ENCODE measurements around the gene ANKRD33B.

The ANKRD33B gene

DNA sequence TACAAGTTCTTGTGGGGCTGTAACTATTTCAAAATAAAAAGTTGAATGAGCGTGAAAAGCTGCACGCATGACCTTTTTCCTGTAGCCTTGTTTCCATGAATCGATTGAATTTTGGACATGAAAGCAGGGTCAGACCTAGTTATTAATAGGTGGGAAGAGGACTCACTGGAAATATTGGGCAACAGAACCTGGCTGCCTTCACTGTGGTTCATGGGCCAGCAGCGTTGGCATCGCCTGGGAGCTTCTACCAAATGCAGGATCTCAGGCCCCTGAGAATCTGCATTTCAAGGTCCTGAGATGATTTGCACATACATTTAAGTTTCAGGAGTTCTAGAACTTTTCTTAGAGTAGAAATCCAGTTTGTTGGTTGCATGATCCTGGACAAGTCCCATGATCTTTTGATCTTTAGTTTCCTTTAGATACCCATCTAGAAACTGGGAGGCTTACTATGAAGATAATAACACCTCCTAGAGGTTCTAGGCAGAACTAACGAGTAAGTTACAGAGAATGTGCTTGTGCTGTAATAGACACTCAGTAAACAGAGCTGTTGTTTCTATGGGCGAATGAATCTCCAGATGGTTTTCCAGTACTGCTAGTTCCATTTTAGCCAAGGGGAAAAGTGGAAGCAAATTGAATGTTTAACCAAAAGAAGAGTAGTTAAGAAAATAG lies 12.4 kb downstream of the ANKRD33B start:
- Histone ChIP-seq H3K4me3 (ENCODE audit: low read depth in 1 of 2, low read length in 2 of 2) (no peak overlapping the region), H3K27ac (ENCODE audit: low read depth, low read length) (no peak overlapping the region), H3K9me3 (ENCODE audit: low read length) (no peaks in the 10 kb centered on the region), H3K4me1 (ENCODE audit: insufficient read depth, low read length) (peaks cover 4% of the 10 kb centered on the region), H3K27me3 (ENCODE audit: control insufficient read depth in 1 of 2, insufficient read depth in 2 of 2, low read length in 2 of 2) (peaks cover 0 to 3% of the 10 kb centered on the region in 2 donors), H3K9ac (ENCODE audit: low read length) (no peak overlapping the region), H3K36me3 (ENCODE audit: insufficient read depth, low read length) (no peaks in the 10 kb centered on the region)

DNA sequence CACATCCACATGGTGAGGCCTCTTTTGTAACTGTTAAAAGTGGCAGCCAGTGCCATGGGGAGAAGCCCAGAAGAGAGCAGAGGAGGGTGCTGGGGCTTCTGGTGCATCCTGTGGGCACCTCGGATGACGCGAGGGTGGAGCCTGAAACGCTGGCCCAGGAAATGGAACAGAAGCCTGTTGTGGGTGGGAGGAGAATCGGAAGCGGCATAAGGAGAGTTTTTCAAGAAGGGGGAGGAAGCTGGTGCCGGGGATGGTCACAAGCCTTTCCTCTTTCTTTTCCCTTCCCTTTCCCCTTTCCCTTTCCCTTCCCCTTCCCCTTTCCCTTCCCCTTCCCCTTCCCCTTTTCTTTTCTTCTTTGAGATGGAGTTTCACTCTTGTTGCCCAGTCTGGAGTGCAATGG lies 12.9 kb downstream of the ANKRD33B start:
- Histone ChIP-seq H3K4me1 (ENCODE audit: insufficient read depth, low read length) (peaks cover 4% of the 10 kb centered on the region), H3K9me3 (ENCODE audit: low read length) (no peaks in the 10 kb centered on the region), H3K27me3 (ENCODE audit: control insufficient read depth in 1 of 2, insufficient read depth in 2 of 2, low read length in 2 of 2) (peaks cover 0 to 3% of the 10 kb centered on the region in 2 donors), H3K9ac (ENCODE audit: low read length) (no peak overlapping the region), H3K36me3 (ENCODE audit: insufficient read depth, low read length) (no peaks in the 10 kb centered on the region), H3K4me3 (ENCODE audit: low read depth in 1 of 2, low read length in 2 of 2) (no peak overlapping the region), H3K27ac (ENCODE audit: low read depth, low read length) (no peak overlapping the region)

DNA sequence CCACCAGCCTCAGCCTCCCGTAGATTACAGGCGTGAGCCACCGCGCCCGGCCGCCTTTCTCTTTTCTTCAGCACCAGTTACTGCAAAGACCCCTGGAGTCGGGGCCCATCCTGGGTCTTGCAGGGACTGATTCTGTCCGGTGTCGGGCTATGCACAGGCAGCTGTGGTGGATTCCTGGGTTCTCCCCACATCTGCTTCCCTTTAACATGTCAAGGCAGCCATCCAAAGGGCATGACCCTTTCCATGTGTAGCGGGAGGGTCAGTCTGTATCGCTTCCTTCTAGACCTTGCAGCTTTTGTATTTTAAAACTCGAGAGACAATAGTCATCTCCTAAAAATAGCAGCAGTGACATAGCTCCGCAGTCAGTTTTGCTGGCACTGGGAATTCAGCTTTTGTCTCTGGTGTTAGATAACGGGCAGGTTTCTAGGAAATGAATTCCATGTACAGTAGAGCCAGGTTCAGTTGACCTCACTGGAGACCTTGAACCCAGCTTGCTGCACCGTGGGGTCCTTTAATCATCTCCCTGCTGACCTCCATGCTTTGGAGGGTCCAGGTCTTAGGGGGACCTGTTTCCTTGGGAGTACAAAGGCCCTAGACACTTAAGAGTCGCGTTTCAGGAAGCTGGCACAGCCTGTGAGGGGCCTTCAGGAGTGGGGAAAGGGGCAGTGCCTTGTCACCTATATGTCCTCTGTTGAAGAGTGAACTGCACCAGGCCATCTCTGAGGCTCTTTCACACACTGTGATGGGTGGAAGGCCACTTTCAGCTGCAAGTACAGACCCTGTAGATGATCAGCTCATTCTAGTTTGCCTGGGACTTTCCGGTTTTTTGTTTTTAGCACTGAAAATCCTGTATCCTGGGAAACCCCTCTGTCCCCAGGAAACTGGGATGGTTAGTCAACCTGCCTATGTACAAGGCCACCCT lies 13.8 kb downstream of the ANKRD33B start:
- Histone ChIP-seq H3K9me3 (ENCODE audit: low read length) (no peaks in the 10 kb centered on the region), H3K36me3 (ENCODE audit: insufficient read depth, low read length) (no peaks in the 10 kb centered on the region), H3K4me1 (ENCODE audit: insufficient read depth, low read length) (peaks cover 4% of the 10 kb centered on the region), H3K9ac (ENCODE audit: low read length) (no peak overlapping the region), H3K4me3 (ENCODE audit: low read depth in 1 of 2, low read length in 2 of 2) (no peak overlapping the region), H3K27ac (ENCODE audit: low read depth, low read length) (no peak overlapping the region), H3K27me3 (ENCODE audit: control insufficient read depth in 1 of 2, insufficient read depth in 2 of 2, low read length in 2 of 2) (peaks cover 0 to 3% of the 10 kb centered on the region in 2 donors)

DNA sequence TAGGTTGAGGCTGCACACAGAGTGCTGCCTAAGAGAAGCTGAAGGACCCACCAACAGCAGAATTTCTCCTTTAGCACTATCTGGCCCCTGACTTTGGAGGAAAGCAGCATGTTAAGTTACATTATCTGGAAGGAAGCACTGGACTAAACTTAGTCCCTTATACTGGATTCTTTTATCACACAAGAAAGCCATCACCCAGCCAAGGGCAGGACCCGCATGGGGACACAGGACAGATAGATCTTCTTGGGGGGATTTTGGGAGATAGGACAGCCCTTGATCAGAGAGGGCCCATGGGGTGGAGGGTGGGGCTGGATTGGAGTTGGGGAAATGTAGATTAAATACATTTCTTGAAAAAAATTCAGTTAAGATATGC lies 14.4 kb downstream of the ANKRD33B start:
- peaks cover 0 to 3% of the 10 kb centered on the region in 2 donors for H3K27me3 ChIP-seq (ENCODE audit: control insufficient read depth in 1 of 2, insufficient read depth in 2 of 2, low read length in 2 of 2)
- no peak overlapping the region for H3K9ac ChIP-seq (ENCODE audit: low read length)
- H3K9me3 ChIP-seq (ENCODE audit: low read length), result no peaks in the 10 kb centered on the region
- no peak overlapping the region for H3K4me3 ChIP-seq (ENCODE audit: low read depth in 1 of 2, low read length in 2 of 2)
- no peak overlapping the region for H3K27ac ChIP-seq (ENCODE audit: low read depth, low read length)
- peaks cover 4% of the 10 kb centered on the region for H3K4me1 ChIP-seq (ENCODE audit: insufficient read depth, low read length)
- H3K36me3 ChIP-seq (ENCODE audit: insufficient read depth, low read length), result no peaks in the 10 kb centered on the region

- Histone ChIP-seq H3K4me3 (ENCODE audit: low read depth in 1 of 2, low read length in 2 of 2) (no peak overlapping the region), H3K36me3 (ENCODE audit: insufficient read depth, low read length) (no peaks in the 10 kb centered on the region), H3K9ac (ENCODE audit: low read length) (no peak overlapping the region), H3K9me3 (ENCODE audit: low read length) (no peaks in the 10 kb centered on the region), H3K27me3 (ENCODE audit: control insufficient read depth in 1 of 2, insufficient read depth in 2 of 2, low read length in 2 of 2) (peaks cover 0 to 3% of the 10 kb centered on the region in 2 donors), H3K27ac (ENCODE audit: low read depth, low read length) (no peak overlapping the region), H3K4me1 (ENCODE audit: insufficient read depth, low read length) (peaks cover 4% of the 10 kb centered on the region)
Measured at GRCh38 chr5:10578869-10579268, 15.0 kb downstream of the ANKRD33B start.

DNA sequence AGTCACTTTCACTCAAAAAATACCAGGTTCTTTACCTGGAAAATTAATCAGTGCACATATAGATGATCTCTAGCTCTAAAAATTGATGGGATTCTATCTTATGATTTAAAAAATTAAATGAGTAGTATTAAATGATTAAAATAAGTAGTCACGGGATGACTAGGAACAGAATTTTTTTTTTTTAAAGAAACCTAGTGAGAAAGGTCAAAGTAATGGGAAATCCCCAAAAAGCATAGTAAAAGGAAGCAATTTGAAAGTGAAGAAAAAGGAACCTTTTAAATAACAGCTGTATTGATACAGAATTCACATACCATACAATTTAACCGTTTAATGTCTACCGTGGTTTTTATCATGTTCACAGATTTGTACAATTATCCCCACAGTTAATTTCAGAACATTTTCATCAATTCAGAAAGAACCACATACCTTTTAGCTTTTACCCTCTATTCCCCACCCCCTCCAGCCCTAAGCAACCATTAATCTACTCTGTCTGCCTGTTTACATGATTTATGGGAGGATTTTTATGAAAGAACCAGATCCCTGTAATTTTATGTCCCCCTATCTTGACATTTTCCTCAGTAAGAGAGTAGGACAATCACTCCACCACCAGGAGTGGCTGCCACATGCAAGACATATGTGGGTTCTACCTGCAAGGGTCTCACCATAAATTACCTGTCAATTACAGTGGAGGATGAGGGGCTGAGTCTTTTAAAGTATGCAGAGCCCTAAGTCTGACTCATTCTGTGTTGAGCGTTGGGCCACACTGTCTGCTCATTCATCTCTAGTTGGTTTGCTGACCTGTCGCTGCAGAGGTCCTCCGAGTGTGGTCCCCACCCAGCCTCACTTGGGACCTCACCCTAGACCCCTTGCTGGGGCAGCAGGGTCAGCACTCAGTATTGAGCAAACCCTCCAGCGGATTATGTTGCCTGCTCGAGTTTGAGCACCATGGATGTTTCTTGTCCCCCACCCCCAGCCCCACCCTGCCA lies 16.0 kb downstream of the ANKRD33B start:
- no peak overlapping the region for H3K4me3 ChIP-seq (ENCODE audit: low read depth in 1 of 2, low read length in 2 of 2)
- no peak overlapping the region for H3K9ac ChIP-seq (ENCODE audit: low read length)
- no peaks in the 10 kb centered on the region for H3K36me3 ChIP-seq (ENCODE audit: insufficient read depth, low read length)
- peaks cover 4% of the 10 kb centered on the region for H3K4me1 ChIP-seq (ENCODE audit: insufficient read depth, low read length)
- peaks cover 0 to 3% of the 10 kb centered on the region in 2 donors for H3K27me3 ChIP-seq (ENCODE audit: control insufficient read depth in 1 of 2, insufficient read depth in 2 of 2, low read length in 2 of 2)
- H3K27ac ChIP-seq (ENCODE audit: low read depth, low read length), result no peak overlapping the region
- no peaks in the 10 kb centered on the region for H3K9me3 ChIP-seq (ENCODE audit: low read length)

DNA sequence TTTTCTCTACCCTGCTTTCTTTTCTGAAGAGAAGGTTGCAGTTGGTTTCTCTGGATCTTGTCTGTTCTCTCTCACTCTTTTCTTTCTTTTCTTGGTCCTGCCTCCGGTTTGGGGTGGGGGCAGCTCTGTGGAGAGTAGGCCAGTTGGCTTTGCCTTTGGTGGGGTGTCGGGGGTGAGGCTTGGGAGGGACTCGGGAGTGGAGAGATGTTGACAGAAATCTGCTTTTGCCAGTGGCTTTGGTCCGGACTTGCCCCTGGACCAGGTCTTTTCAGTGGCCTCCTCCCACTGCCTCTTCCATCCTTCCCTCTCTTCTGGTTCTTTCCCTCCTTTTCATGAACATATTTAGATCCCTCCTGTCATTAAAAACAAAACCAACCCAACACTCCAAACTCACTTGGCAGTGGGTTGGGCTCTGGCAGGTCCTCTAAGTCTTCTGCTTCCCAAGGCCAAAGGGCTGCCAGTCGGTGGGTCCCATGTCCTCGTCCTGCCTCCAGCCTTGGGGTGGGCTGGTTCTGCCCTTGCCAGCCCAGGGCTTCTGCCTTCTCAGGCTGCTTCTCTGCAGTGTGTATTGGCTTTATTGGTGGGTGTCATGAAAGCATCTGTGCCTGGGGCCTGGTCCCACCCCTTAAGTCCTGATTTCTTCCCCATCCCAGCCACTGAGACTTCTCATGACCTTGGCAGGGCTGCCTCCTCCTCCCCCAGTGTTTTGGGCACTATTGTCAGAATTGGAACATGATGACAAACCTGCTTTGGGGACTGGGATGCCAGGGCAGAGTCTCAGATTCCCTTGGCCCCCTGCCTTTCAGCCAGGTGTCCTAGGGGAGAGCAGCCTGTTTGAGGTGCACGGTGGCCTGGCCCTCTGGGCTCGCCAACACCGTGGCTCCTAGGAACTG lies 16.9 kb downstream of the ANKRD33B start:
- no peaks in the 10 kb centered on the region for H3K9me3 ChIP-seq (ENCODE audit: low read length)
- peaks cover 0 to 3% of the 10 kb centered on the region in 2 donors for H3K27me3 ChIP-seq (ENCODE audit: control insufficient read depth in 1 of 2, insufficient read depth in 2 of 2, low read length in 2 of 2)
- H3K9ac ChIP-seq (ENCODE audit: low read length), result no peak overlapping the region
- peaks cover 4% of the 10 kb centered on the region for H3K4me1 ChIP-seq (ENCODE audit: insufficient read depth, low read length)
- H3K4me3 ChIP-seq (ENCODE audit: low read depth in 1 of 2, low read length in 2 of 2), result no peak overlapping the region
- no peaks in the 10 kb centered on the region for H3K36me3 ChIP-seq (ENCODE audit: insufficient read depth, low read length)
- H3K27ac ChIP-seq (ENCODE audit: low read depth, low read length), result no peak overlapping the region

GRCh38 chr5:10581424-10581748 lies 17.5 kb downstream of the ANKRD33B start:
- Histone ChIP-seq H3K9ac (ENCODE audit: low read length) (no peak overlapping the region), H3K36me3 (ENCODE audit: insufficient read depth, low read length) (no peaks in the 10 kb centered on the region), H3K27ac (ENCODE audit: low read depth, low read length) (no peak overlapping the region), H3K9me3 (ENCODE audit: low read length) (no peaks in the 10 kb centered on the region), H3K4me3 (ENCODE audit: low read depth in 1 of 2, low read length in 2 of 2) (no peak overlapping the region), H3K4me1 (ENCODE audit: insufficient read depth, low read length) (peaks cover 4% of the 10 kb centered on the region), H3K27me3 (ENCODE audit: control insufficient read depth in 1 of 2, insufficient read depth in 2 of 2, low read length in 2 of 2) (peaks cover 0 to 3% of the 10 kb centered on the region in 2 donors)

DNA sequence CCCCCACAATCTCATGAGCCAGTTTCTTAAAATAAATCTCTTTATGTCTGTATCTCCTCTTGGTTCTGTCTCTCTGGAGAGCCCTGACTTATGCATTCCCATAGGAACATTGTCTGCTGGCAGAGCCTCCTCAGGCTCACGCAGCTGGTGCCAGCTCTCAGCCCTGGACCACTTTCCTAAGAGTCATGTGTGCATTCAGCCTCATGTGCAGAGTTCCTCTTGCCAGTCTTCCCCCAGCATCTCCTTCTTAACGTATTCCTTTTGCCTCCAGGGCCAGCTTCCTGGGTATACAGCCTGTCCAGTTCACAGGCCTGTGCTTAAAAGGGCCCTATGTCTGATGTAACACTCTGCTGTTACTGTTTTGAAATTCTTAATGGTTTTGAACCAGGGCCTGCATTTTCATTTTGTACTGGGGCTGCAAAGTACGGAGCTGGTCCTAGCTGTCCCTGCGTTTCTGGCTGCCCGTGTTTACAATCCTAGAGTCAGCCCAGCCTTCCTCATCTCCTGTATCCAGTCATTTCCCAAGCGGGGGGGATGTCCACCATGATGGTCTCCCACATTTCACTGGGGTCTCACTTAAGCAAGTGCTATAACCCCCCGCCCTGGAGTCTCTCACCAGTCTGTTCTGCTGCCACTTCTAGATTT lies 18.1 kb downstream of the ANKRD33B start:
- H3K9ac ChIP-seq (ENCODE audit: low read length), result no peak overlapping the region
- H3K4me3 ChIP-seq (ENCODE audit: low read depth in 1 of 2, low read length in 2 of 2), result no peak overlapping the region
- no peak overlapping the region for H3K27ac ChIP-seq (ENCODE audit: low read depth, low read length)
- no peaks in the 10 kb centered on the region for H3K9me3 ChIP-seq (ENCODE audit: low read length)
- peaks cover 0 to 3% of the 10 kb centered on the region in 2 donors for H3K27me3 ChIP-seq (ENCODE audit: control insufficient read depth in 1 of 2, insufficient read depth in 2 of 2, low read length in 2 of 2)
- H3K36me3 ChIP-seq (ENCODE audit: insufficient read depth, low read length), result no peaks in the 10 kb centered on the region
- H3K4me1 ChIP-seq (ENCODE audit: insufficient read depth, low read length), result peaks cover 4% of the 10 kb centered on the region

- Histone ChIP-seq H3K27me3 (ENCODE audit: control insufficient read depth in 1 of 2, insufficient read depth in 2 of 2, low read length in 2 of 2) (peaks cover 0 to 3% of the 10 kb centered on the region in 2 donors), H3K27ac (ENCODE audit: low read depth, low read length) (no peak overlapping the region), H3K36me3 (ENCODE audit: insufficient read depth, low read length) (no peaks in the 10 kb centered on the region), H3K4me1 (ENCODE audit: insufficient read depth, low read length) (peaks cover 4% of the 10 kb centered on the region), H3K9me3 (ENCODE audit: low read length) (no peaks in the 10 kb centered on the region), H3K9ac (ENCODE audit: low read length) (no peak overlapping the region), H3K4me3 (ENCODE audit: low read depth in 1 of 2, low read length in 2 of 2) (no peak overlapping the region)
Measured at GRCh38 chr5:10582512-10582897, 18.6 kb downstream of the ANKRD33B start.

Data from muscle layer of colon (tissue), 2 donors.